Ectodermal cell (in vitro differentiated cells): ENCODE measurements around the gene ADAMTS10.
A peak's percentile ranks its signal among the peaks of the same experiment; 100 is the strongest.

Experiments used
- H3K27ac ChIP-seq: 2 replicates; pipeline ENCODE4 v1.7.0; 2013; ENCODE audit warnings: mild to moderate bottlenecking, low read depth, low read length; ENCODE audit not compliant: insufficient read depth, poor library complexity, severe bottlenecking
- H3K27me3 ChIP-seq: 2 replicates; pipeline ENCODE4 v1.7.0; 2013; ENCODE audit warnings: mild to moderate bottlenecking, low read length; ENCODE audit not compliant: insufficient read depth, control insufficient read depth, poor library complexity, severe bottlenecking
- H3K36me3 ChIP-seq: one replicate; pipeline ENCODE4 v1.7.0; 2013; ENCODE audit warnings: low read length; ENCODE audit not compliant: control insufficient read depth, insufficient read depth
- H3K4me1 ChIP-seq: one replicate; pipeline ENCODE4 v1.7.0; 2013; ENCODE audit warnings: low read length; ENCODE audit not compliant: control insufficient read depth, insufficient read depth
- H3K4me3 ChIP-seq: 2 replicates; pipeline ENCODE4 v1.7.0; 2013; ENCODE audit warnings: low read depth, low read length, control low read depth; ENCODE audit not compliant: insufficient read depth
- H3K9me3 ChIP-seq: 2 replicates; pipeline ENCODE4 v1.7.0; 2013; ENCODE audit warnings: mild to moderate bottlenecking, low read length, moderate library complexity; ENCODE audit not compliant: control insufficient read depth
- WGBS, 2 experiments: methylation state at CpG; one replicate each; pipeline ENCODE4 v1.1.7; 2013; ENCODE audit warnings: missing lambda C conversion rate in 2 of 2; 5-methylcytosine and 5-hydroxymethylcytosine counted together

The ADAMTS10 gene

DNA sequence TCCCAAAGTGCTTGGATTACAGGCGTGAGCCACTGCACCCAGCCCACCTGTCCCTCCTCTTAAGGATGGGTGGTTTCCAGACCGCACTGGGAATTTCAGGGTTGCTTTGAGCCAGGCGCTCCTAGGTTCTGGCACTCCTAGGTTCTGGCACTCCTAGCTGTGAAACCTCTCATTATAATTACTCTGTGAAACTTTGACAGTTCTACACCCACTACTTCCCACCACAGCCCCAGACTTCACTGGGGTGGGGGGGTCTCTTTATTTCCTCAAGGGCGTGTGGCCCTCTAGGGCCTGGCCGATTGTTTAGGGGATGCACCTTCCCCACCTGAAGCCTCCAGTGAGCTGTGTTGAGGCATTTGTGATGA, 2.3 kb upstream of the ADAMTS10 start:
- Histone ChIP-seq H3K36me3 (no peaks in the 10 kb centered on the region), H3K27me3 (no peaks in the 10 kb centered on the region), H3K4me1 (peaks cover 10% of the 10 kb centered on the region), H3K4me3 (no peak overlapping the region), H3K9me3 (no peaks in the 10 kb centered on the region), H3K27ac (no peak overlapping the region)
- WGBS, 2 experiments, result 81 to 87% methylated on average over 4 to 5 of the region's 5 CpGs

DNA sequence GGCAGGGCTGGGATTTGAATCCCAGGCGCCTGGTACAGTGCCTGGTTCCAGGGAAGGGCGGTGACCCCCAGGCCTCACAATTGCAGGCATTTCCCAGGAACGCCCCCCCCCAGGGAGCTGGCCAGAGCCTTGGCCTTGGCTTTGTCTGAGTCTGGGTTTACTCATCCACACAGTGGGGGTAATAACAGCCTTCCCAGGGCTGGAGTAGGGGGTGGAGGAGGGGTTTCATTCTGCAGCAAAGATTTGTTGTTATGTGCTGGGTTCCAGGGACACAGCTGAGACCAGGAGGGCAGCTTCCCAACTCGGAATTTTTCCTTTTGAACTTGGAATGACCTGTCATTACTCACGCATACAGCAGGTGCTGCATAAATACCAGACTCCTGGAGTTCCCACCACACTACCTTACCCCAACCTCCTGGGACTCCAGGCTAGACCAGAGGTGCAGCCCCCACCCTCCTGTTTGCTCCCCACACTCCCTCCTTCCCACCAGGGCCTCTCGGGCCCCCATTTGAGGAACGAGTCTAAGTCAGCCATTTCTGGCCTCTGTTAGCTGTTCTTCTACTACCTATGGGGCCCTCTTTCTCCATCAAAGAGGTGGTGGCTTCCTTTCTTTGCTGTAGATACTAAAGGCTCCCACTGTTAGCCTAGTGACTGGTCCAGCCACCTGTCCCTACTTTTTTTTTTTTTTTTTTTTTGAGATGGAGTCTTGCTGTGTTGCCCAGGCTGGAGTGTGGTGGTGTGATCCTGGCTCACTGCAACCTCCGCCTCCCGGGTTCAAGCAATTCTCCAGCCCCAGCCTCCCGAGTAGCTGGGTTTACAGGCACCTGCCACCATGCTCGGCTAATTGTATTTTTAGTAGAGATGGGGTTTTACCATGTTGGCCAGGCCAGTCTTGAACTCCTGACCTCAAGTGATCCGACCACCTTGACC, 1.6 kb upstream of the ADAMTS10 start:
- Histone ChIP-seq H3K36me3 (no peaks in the 10 kb centered on the region), H3K27me3 (no peaks in the 10 kb centered on the region), H3K4me1 (peaks cover 13% of the 10 kb centered on the region), H3K9me3 (no peaks in the 10 kb centered on the region), H3K4me3 (no peak overlapping the region), H3K27ac (no peak overlapping the region)
- 61 to 66% methylated on average over 12 of the region's 12 CpGs for WGBS, 2 experiments

DNA sequence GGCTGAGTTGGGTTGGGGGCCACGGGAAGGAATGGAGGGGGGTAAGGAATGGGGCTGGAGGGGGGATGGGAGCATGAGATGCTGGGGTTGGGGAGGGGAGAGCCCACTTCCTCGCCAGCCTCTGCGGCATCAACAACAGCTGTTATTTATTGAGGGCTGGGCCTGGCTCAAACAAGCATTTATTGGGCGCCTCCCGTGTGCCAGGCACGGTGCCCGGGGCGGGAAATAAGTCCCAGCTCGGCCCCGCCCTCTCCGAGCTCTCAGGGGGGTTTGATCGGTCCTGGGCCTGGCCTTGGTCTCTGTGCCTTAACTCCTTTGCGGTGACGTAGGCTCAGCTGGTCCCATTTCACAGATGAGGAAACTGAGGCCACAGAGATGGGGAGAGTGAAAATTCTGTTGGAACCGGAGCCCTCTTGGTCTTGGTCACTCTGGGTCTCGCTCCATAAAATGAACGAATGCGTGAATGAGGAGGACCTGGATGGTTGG, 919 bp upstream of the ADAMTS10 start:
- 38 to 46% methylated on average over 18 of the region's 18 CpGs for WGBS, 2 experiments
- Histone ChIP-seq H3K9me3 (no peaks in the 10 kb centered on the region), H3K27me3 (no peaks in the 10 kb centered on the region), H3K27ac (no peak overlapping the region), H3K36me3 (no peaks in the 10 kb centered on the region), H3K4me3 (no peak overlapping the region), H3K4me1 (peaks cover 13% of the 10 kb centered on the region)

DNA sequence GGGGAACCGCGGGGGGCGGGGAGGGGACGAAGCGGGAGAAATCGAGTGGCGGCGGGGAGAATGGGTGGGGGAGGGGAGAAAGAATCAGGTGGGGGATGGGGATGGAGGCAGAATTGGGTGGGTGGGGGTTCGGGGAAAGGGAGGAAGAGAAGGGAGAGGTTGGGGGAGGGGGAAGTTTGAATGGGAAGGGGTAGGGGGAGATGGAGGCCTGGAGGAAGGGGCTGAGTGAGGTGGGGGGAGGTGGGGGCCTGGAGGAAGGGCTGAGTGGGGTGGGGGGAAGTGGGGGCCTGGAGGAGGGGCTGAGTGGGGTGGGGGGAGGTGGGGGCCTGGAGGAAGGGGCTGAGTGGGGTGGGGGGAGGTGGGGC, 403 bp upstream of the ADAMTS10 start:
- Histone ChIP-seq H3K36me3 (no peaks in the 10 kb centered on the region), H3K27ac (no peak overlapping the region), H3K27me3 (no peaks in the 10 kb centered on the region), H3K9me3 (no peaks in the 10 kb centered on the region), H3K4me3 (peak overlapping the region; percentile 46), H3K4me1 (peaks cover 13% of the 10 kb centered on the region)
- WGBS, 2 experiments, result 0 to 5% methylated on average over 7 to 8 of the region's 9 CpGs

DNA sequence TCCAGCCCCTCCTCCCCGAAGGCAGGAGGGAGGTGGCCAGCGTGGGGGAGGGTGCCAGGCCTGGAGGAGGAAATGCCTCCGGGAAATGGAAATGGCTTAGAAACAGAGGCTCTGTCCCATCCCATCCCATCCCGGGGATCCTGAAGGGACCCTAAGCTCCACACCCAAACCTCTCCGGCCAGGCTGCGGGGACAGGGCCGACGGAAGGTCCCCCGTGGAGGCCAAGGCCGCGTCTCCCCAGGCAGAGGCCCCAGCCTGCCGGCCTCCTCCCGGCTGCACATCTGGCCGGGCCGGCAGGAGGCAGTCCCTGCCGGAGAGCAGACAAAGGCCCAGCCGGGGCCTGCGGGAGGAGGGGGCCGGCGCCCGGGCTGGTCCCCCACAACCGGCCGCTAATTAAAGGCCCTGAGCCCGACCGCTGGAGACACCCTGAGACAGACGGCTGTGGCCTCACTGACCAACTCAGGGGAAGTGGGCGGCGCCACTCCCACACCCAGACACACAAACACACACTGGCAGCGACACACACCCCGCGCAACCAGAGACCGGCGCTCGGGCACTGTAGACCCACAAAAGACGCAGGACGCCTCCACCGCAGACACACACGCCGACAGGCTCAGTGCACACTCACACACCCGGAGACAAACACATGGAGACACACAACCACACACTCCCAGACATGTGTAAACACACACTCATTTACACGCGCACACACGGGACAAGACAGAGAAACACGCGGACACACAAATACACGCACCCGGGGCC, 1.1 kb downstream of the ADAMTS10 start:
- H3K4me3 ChIP-seq, result peak overlapping the region; percentile 46
- H3K36me3 ChIP-seq, result peaks cover 5% of the 10 kb centered on the region
- H3K4me1 ChIP-seq, result peaks cover 13% of the 10 kb centered on the region
- H3K27me3 ChIP-seq, result no peaks in the 10 kb centered on the region
- 1% methylated on average over 47 of the region's 47 CpGs for WGBS, 2 experiments
- peak overlapping the region; percentile 76 for H3K27ac ChIP-seq
- no peaks in the 10 kb centered on the region for H3K9me3 ChIP-seq

- Histone ChIP-seq H3K36me3 (peaks cover 6% of the 10 kb centered on the region), H3K4me1 (peaks cover 13% of the 10 kb centered on the region), H3K4me3 (peak overlapping the region; percentile 46), H3K27me3 (no peaks in the 10 kb centered on the region), H3K27ac (no peak overlapping the region), H3K9me3 (no peaks in the 10 kb centered on the region)
- WGBS, 2 experiments, result 51 to 58% methylated on average over 5 of the region's 5 CpGs
Observed at GRCh38 chr19:8608941-8609278, 1.6 kb downstream of the ADAMTS10 start.

- Histone ChIP-seq H3K36me3 (peaks cover 6% of the 10 kb centered on the region), H3K27me3 (no peaks in the 10 kb centered on the region), H3K27ac (no peak overlapping the region), H3K4me3 (no peak overlapping the region), H3K4me1 (peaks cover 13% of the 10 kb centered on the region), H3K9me3 (no peaks in the 10 kb centered on the region)
- WGBS, 2 experiments, result 86 to 91% methylated on average over 4 of the region's 4 CpGs
Observed at GRCh38 chr19:8607386-8607785, 3.1 kb downstream of the ADAMTS10 start.

- peaks cover 13% of the 10 kb centered on the region for H3K4me1 ChIP-seq
- peaks cover 6% of the 10 kb centered on the region for H3K36me3 ChIP-seq
- 96% methylated on average over 17 of the region's 17 CpGs for WGBS, 2 experiments
- no peaks in the 10 kb centered on the region for H3K27me3 ChIP-seq
- H3K27ac ChIP-seq, result no peak overlapping the region
- H3K9me3 ChIP-seq, result no peaks in the 10 kb centered on the region
- H3K4me3 ChIP-seq, result no peak overlapping the region
Observed at GRCh38 chr19:8605514-8605913, 5.0 kb downstream of the ADAMTS10 start.

- Histone ChIP-seq H3K36me3 (peaks cover 6% of the 10 kb centered on the region), H3K27me3 (no peaks in the 10 kb centered on the region), H3K4me3 (no peak overlapping the region), H3K4me1 (no peaks in the 10 kb centered on the region), H3K27ac (no peak overlapping the region), H3K9me3 (no peaks in the 10 kb centered on the region)
- 93% methylated on average over 5 of the region's 5 CpGs for WGBS, 2 experiments
Observed at GRCh38 chr19:8601796-8602195, 8.7 kb downstream of the ADAMTS10 start.

DNA sequence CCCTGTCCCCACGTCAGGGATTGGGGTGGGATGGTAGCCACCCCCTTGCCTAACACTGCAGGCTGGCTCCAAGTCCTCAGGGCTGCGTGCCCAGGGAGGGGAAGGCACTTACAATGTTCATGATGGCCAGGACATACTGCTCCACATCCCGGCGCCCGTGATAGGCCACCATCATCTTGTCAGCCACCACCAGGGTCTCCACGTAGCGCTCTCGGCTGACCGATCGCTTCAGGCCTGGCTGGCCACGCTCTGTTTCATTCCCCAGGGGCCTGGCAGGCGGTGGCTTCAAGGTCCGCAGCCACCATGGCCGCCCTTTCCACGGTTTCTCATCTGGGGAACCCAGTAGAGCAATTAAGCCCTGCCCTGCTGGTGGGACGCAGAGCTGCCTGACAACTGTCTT, 9.7 kb downstream of the ADAMTS10 start:
- Histone ChIP-seq H3K4me1 (no peaks in the 10 kb centered on the region), H3K9me3 (no peaks in the 10 kb centered on the region), H3K4me3 (no peak overlapping the region), H3K27me3 (no peaks in the 10 kb centered on the region), H3K27ac (no peak overlapping the region), H3K36me3 (peaks cover 6% of the 10 kb centered on the region)
- 95% methylated on average over 16 of the region's 16 CpGs for WGBS, 2 experiments
